GM12801 (cell line): ENCODE data around the gene DDX10.

Experiments
- TF ChIP-seq, protein P1 (sequence below): IDR thresholded peaks from one replicate; pipeline ENCODE4 v1.5.1; 2011; ENCODE audit warnings: control low read depth; ENCODE audit not compliant: insufficient read length; ENCODE audit errors: extremely low read depth

Gene DDX10

DNA sequence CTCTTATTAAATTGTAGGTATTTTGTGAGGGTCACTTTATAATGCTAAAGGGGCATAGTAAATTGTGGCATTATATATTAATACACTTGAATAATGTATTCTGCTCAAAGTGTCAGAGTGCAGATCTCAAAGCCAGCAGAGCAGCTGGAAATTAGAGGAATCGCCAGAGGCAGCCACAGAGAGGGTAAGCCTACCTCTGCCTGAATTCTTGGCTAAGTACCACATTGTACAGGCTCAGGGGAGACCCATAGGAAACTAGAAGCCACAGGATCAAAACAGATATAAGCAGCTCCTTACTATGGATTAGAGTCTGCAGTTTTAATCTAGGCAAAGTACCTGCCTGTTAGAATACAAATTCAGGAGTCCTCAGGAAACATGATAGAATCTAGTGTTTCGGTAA, 249.3 kb downstream of the DDX10 start:
- TF ChIP-seq, protein P1, sequence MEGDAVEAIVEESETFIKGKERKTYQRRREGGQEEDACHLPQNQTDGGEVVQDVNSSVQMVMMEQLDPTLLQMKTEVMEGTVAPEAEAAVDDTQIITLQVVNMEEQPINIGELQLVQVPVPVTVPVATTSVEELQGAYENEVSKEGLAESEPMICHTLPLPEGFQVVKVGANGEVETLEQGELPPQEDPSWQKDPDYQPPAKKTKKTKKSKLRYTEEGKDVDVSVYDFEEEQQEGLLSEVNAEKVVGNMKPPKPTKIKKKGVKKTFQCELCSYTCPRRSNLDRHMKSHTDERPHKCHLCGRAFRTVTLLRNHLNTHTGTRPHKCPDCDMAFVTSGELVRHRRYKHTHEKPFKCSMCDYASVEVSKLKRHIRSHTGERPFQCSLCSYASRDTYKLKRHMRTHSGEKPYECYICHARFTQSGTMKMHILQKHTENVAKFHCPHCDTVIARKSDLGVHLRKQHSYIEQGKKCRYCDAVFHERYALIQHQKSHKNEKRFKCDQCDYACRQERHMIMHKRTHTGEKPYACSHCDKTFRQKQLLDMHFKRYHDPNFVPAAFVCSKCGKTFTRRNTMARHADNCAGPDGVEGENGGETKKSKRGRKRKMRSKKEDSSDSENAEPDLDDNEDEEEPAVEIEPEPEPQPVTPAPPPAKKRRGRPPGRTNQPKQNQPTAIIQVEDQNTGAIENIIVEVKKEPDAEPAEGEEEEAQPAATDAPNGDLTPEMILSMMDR, result no peak

- TF ChIP-seq, protein P1, result no peak
These were observed 250.1 kb downstream of the DDX10 start for GRCh38 chr11:108914981-108915380.

- TF ChIP-seq, protein P1, result no peak
These were observed 250.8 kb downstream of the DDX10 start for GRCh38 chr11:108915666-108916065.

- TF ChIP-seq, protein P1, result no peak
These were observed 251.4 kb downstream of the DDX10 start for GRCh38 chr11:108916290-108916689.

DNA sequence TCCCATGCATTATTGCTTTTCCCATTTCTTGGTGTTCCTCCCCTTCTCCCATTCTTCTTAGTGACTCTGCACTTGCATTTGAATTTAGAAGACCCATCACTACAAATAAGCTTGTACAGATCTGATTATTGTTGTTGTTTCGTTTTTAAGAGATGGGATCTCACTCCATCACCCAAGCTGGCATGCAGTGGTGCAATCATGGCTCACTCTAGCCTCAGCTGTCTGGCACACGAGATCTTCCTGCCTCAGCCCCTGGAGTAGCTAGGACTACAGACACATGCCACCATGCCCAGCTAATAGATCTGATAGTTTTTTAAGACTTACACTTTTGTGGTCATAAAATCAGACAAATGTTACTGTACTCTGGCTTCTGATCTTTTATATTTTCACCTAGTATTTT, 252.1 kb downstream of the DDX10 start:
- TF ChIP-seq, protein P1, result no peak

- TF ChIP-seq, protein P1, result no peak
These were observed 256.3 kb downstream of the DDX10 start for GRCh38 chr11:108921211-108921610.

GRCh38 chr11:108922241-108922640, 257.4 kb downstream of the DDX10 start:
- TF ChIP-seq, protein P1, result no peak

GRCh38 chr11:108923413-108923812, 258.5 kb downstream of the DDX10 start:
- TF ChIP-seq, protein P1, result no peak
